Bronchial epithelial cell (primary cell): ENCODE data around the gene LMO2. TPM values are rescaled to one million over a fixed set of nuclear protein-coding genes. Genes with fewer than 3 reads are reported as not detected.
A peak's percentile ranks its signal among the peaks of the same experiment; 100 is the strongest.
"Not testable (repeated sequence)": the region's sequence is repeated elsewhere in the genome, so short reads cannot be mapped to it uniquely, and the experiment has no call there.

Experiments
- DNase-seq: peaks from one replicate; pipeline ENCODE4 v3.0.0-alpha.2; 2010; ENCODE audit warnings: low read depth
- FAIRE-seq: peaks from 2 replicates; lab custom pipeline; 2011; peaks lifted over from hg19 to GRCh38; lab: Jason Lieb, UNC
- H3K27me3 ChIP-seq: 2 replicates; pipeline ENCODE4 v1.5.1; 2011; ENCODE audit warnings: low read length; ENCODE audit not compliant: control insufficient read depth, insufficient read depth
- H3K36me3 ChIP-seq: 2 replicates; pipeline ENCODE4 v1.5.1; 2011; ENCODE audit warnings: low read length; ENCODE audit not compliant: control insufficient read depth, insufficient read depth
- H3K4me3 ChIP-seq: 2 replicates; pipeline ENCODE4 v1.5.1; 2011; ENCODE audit warnings: mild to moderate bottlenecking, low read depth, low read length, control low read depth
- CTCF ChIP-seq: IDR thresholded peaks from 2 replicates; pipeline ENCODE4 v1.5.1; 2011; ENCODE audit warnings: mild to moderate bottlenecking, moderate library complexity, low read length, control low read depth, inconsistent platforms; ENCODE audit not compliant: insufficient read depth, severe bottlenecking
- total RNA-seq: library from RNA; depleted of rRNA; stranded (reverse); fragments of >200 nt; gene quantifications from 2 replicates; pipeline ENCODE4 v1.2.1, GENCODE V29; 2014

The LMO2 gene
- total RNA-seq, 1 donor from 2014 or later: 1.1 TPM

GRCh38 chr11:33842236-33842915, 49.5 kb downstream of the LMO2 start:
- no peak for DNase-seq
- FAIRE-seq: no peak
- no peak for TF ChIP-seq CTCF
- peaks cover 2% of the 10 kb centered on the region for H3K27me3 ChIP-seq
- H3K4me3 ChIP-seq: no peak overlapping the region
- no peaks in the 10 kb centered on the region for H3K36me3 ChIP-seq

GRCh38 chr11:33838234-33838633, 53.6 kb downstream of the LMO2 start:
- not testable (repeated sequence) for H3K36me3 ChIP-seq, DNase-seq, H3K4me3 ChIP-seq, FAIRE-seq, H3K27me3 ChIP-seq

GRCh38 chr11:33837334-33837733, 54.5 kb downstream of the LMO2 start:
- DNase-seq, H3K27me3 ChIP-seq, H3K4me3 ChIP-seq, FAIRE-seq, H3K36me3 ChIP-seq: not testable (repeated sequence)

- no peak overlapping the region for H3K4me3 ChIP-seq
- no peaks in the 10 kb centered on the region for H3K36me3 ChIP-seq
- H3K27me3 ChIP-seq: no peaks in the 10 kb centered on the region
- no peak for TF ChIP-seq CTCF
- FAIRE-seq (no peak), DNase-seq (peak; percentile 68)
These were observed 56.6 kb downstream of the LMO2 start for GRCh38 chr11:33835143-33835878.

GRCh38 chr11:33832676-33833075, 59.2 kb downstream of the LMO2 start:
- Histone ChIP-seq H3K4me3 (no peak overlapping the region), H3K27me3 (peaks cover 2% of the 10 kb centered on the region), H3K36me3 (no peaks in the 10 kb centered on the region)
- no peak for TF ChIP-seq CTCF
- DNase-seq (no peak), FAIRE-seq (no peak)

GRCh38 chr11:33830903-33831648, 60.8 kb downstream of the LMO2 start:
- no peak for TF ChIP-seq CTCF
- Histone ChIP-seq H3K4me3 (no peak overlapping the region), H3K36me3 (no peaks in the 10 kb centered on the region), H3K27me3 (peaks cover 2% of the 10 kb centered on the region)
- DNase-seq (peak; percentile 80), FAIRE-seq (no peak)
